CD4-positive, alpha-beta memory T cell (primary cell): ENCODE data around the gene DTX1. TPM values are rescaled to one million over a fixed set of nuclear protein-coding genes. Genes with fewer than 3 reads are reported as not detected.

Experiments used
- CTCF ChIA-PET: fragments of 350-600 bp; sonication (Branson Sonifier 250); formaldehyde crosslinking; loops from one replicate; lab custom pipeline; 2021; ENCODE audit warnings: inconsistent platforms; ENCODE audit not compliant: partially characterized antibody; lab: Charles Lee
- POLR2A ChIA-PET: fragments of 350-600 bp; sonication (Branson Sonifier 250); formaldehyde crosslinking; loops from one replicate; lab custom pipeline; 2021; ENCODE audit not compliant: partially characterized antibody; lab: Charles Lee
- DNase-seq, 5 donors: peaks; one replicate each; pipeline versions ENCODE4 v3.0.0 to v3.0.0-alpha.2; 2020 to 2022; ENCODE audit warnings: mixed read lengths in 1 of 5
- H3K27ac ChIP-seq: one replicate; pipeline ENCODE4 v1.7.0; 2013; ENCODE audit warnings: low read depth, low read length
- H3K27me3 ChIP-seq: 2 replicates; pipeline ENCODE4 v1.7.0; 2013; ENCODE audit warnings: mild to moderate bottlenecking, low read length, moderate library complexity; ENCODE audit not compliant: insufficient read depth
- H3K36me3 ChIP-seq: 2 replicates; pipeline ENCODE4 v1.7.0; 2013; ENCODE audit warnings: mild to moderate bottlenecking, low read length, moderate library complexity; ENCODE audit not compliant: insufficient read depth
- H3K4me1 ChIP-seq: 2 replicates; pipeline ENCODE4 v1.7.0; 2013; ENCODE audit warnings: mild to moderate bottlenecking, low read length, moderate library complexity; ENCODE audit not compliant: insufficient read depth
- H3K4me3 ChIP-seq, 2 donors: one replicate each; pipeline ENCODE4 v1.7.0; 2013; ENCODE audit warnings: low read length in 2 of 2, mild to moderate bottlenecking in 1 of 2
- H3K9me3 ChIP-seq, 2 donors: one replicate each; pipeline ENCODE4 v1.7.0; 2013; ENCODE audit warnings: low read length in 2 of 2, control low read depth in 1 of 2; ENCODE audit not compliant: control insufficient read depth in 1 of 2
- H3K27ac Mint-ChIP-seq, 7 donors: one replicate each; pipeline ENCODE4 v1.8.0; 2020 to 2021; ENCODE audit warnings: mixed read lengths in 7 of 7, mild to moderate bottlenecking in 6 of 7, inconsistent platforms in 3 of 7, moderate library complexity in 3 of 7
- H3K27me3 Mint-ChIP-seq, 2 donors: one replicate each; pipeline ENCODE4 v1.8.0; 2020 to 2021; ENCODE audit warnings: mixed read lengths in 2 of 2
- H3K36me3 Mint-ChIP-seq, 2 donors: one replicate each; pipeline ENCODE4 v1.8.0; 2020 to 2021; ENCODE audit warnings: mixed read lengths in 2 of 2, inconsistent platforms in 1 of 2, mild to moderate bottlenecking in 1 of 2
- H3K4me1 Mint-ChIP-seq, 4 donors: one replicate each; pipeline ENCODE4 v1.8.0; 2020 to 2021; ENCODE audit warnings: mixed read lengths in 4 of 4, mild to moderate bottlenecking in 1 of 4
- H3K4me3 Mint-ChIP-seq, 8 donors: one replicate each; pipeline ENCODE4 v1.8.0; 2020 to 2021; ENCODE audit warnings: mixed read lengths in 8 of 8, mild to moderate bottlenecking in 7 of 8, moderate library complexity in 6 of 8, inconsistent platforms in 3 of 8
- H3K9me3 Mint-ChIP-seq, 8 donors: one replicate each; pipeline ENCODE4 v1.8.0; 2020 to 2021; ENCODE audit warnings: mixed read lengths in 8 of 8, mild to moderate bottlenecking in 5 of 8, inconsistent platforms in 3 of 8, moderate library complexity in 1 of 8
- intact Hi-C: fragments of 100-400 bp; cut with micrococcal nuclease; formaldehyde crosslinking; loops from one replicate; pipeline ENCODE4 v1.15.1; 2023
- polyA plus RNA-seq, 2 donors: library from polyadenylated mRNA; unstranded; fragments of 300-500 nt; fragmentation: Illumina TruSeq; gene quantifications; one replicate each; pipeline ENCODE4 v1.2.3, GENCODE V29; 2021
- total RNA-seq, 2 experiments: library from RNA; stranded (reverse); gene quantifications; one replicate each; pipeline ENCODE4 v1.2.3, GENCODE V29; 2021

The DTX1 gene
- total and polyA plus RNA-seq, 4 experiments from 2014 or later = 0.30 to 7.5 (median 5.5) TPM

- peaks cover 0 to 1% of the 10 kb centered on the region in 2 donors for H3K27me3 Mint-ChIP-seq
- no peak overlapping the region for H3K27ac ChIP-seq
- no peak overlapping the region for H3K27ac Mint-ChIP-seq
- intact Hi-C loops = loop anchor here (2.0 to 10.0 kb wide), 3 partner anchors 53 to 105 kb away; no protein-coding TSS in a partner anchor
- H3K4me1 ChIP-seq = peaks cover 17% of the 10 kb centered on the region
- no peaks in the 10 kb centered on the region for H3K9me3 Mint-ChIP-seq
- CTCF ChIA-PET = interaction anchor here (2.1 to 10.1 kb wide), 5 partner anchors 10 to 199 kb away, joined by 8 to 139 read pairs (median 15); partner anchors contain the start of gene DTX1
- H3K36me3 ChIP-seq = no peaks in the 10 kb centered on the region
- no peak overlapping the region for H3K4me3 ChIP-seq
- H3K4me3 Mint-ChIP-seq = no peak overlapping the region
- peaks cover 0 to 8% of the 10 kb centered on the region in 2 donors for H3K36me3 Mint-ChIP-seq
- no peak for DNase-seq
- H3K27me3 ChIP-seq = no peaks in the 10 kb centered on the region
- peaks cover 18 to 41% (median 23%) of the 10 kb centered on the region in 4 donors for H3K4me1 Mint-ChIP-seq
- POLR2A ChIA-PET = no interaction called here
- no peaks in the 10 kb centered on the region for H3K9me3 ChIP-seq
These were observed 43.2 kb downstream of the DTX1 start for GRCh38 chr12:113099764-113100163.

GRCh38 chr12:113101751-113102150, 45.2 kb downstream of the DTX1 start:
- DNase-seq = no peak
- Histone ChIP-seq H3K36me3 (no peaks in the 10 kb centered on the region), H3K4me1 (peaks cover 17% of the 10 kb centered on the region), H3K9me3 (no peaks in the 10 kb centered on the region), H3K27me3 (no peaks in the 10 kb centered on the region), H3K4me3 (no peak overlapping the region), H3K27ac (no peak overlapping the region)
- Mint-ChIP-seq H3K27ac (peak overlapping the region in 1 of 7 donors; percentile 55), H3K4me3 (no peak overlapping the region), H3K27me3 (peaks cover 0 to 1% of the 10 kb centered on the region in 2 donors), H3K4me1 (peaks cover 15 to 34% (median 20%) of the 10 kb centered on the region in 4 donors), H3K36me3 (peaks cover 0 to 3% of the 10 kb centered on the region in 2 donors), H3K9me3 (no peaks in the 10 kb centered on the region)
- ChIA-PET CTCF (interaction anchor here (2.5 to 10.1 kb wide), 2 partner anchors 54 to 73 kb away, joined by 13 to 139 read pairs; no protein-coding TSS in a partner anchor), POLR2A (interaction anchor here (0.6 kb wide), 1 partner anchor 156 kb away, joined by 3 read pairs; no protein-coding TSS in a partner anchor)
- intact Hi-C loops = loop anchor here (5.0 kb wide), 1 partner anchor 51 kb away; no protein-coding TSS in a partner anchor

GRCh38 chr12:113102811-113103210, 46.3 kb downstream of the DTX1 start:
- no peak for DNase-seq
- ChIA-PET CTCF (interaction anchor here (1.0 to 10.1 kb wide), 3 partner anchors 51 to 72 kb away, joined by 4 to 139 read pairs (median 5); no protein-coding TSS in a partner anchor), POLR2A (interaction anchor here (0.7 kb wide), 1 partner anchor 15 kb away, joined by 3 read pairs; no protein-coding TSS in a partner anchor)
- peak overlapping the region in 3 of 7 donors; percentile 41 to 82 (median 75) for H3K27ac Mint-ChIP-seq
- H3K36me3 Mint-ChIP-seq = no peaks in the 10 kb centered on the region
- Histone ChIP-seq H3K27ac (no peak overlapping the region), H3K9me3 (no peaks in the 10 kb centered on the region), H3K27me3 (no peaks in the 10 kb centered on the region), H3K4me3 (no peak overlapping the region), H3K36me3 (no peaks in the 10 kb centered on the region), H3K4me1 (peaks cover 16% of the 10 kb centered on the region)
- H3K4me1 Mint-ChIP-seq = peaks cover 13 to 29% (median 22%) of the 10 kb centered on the region in 4 donors
- no peaks in the 10 kb centered on the region for H3K9me3 Mint-ChIP-seq
- peak overlapping the region in 1 of 8 donors; percentile 22 for H3K4me3 Mint-ChIP-seq
- intact Hi-C loops = loop anchor here (1.0 to 5.0 kb wide), 2 partner anchors 49 to 55 kb away; no protein-coding TSS in a partner anchor
- H3K27me3 Mint-ChIP-seq = peaks cover 0 to 1% of the 10 kb centered on the region in 2 donors

- H3K27me3 Mint-ChIP-seq = peaks cover 0 to 1% of the 10 kb centered on the region in 2 donors
- H3K9me3 Mint-ChIP-seq = no peaks in the 10 kb centered on the region
- no peaks in the 10 kb centered on the region for H3K9me3 ChIP-seq
- intact Hi-C loops = loop anchor here (1.0 to 5.0 kb wide), 2 partner anchors 48 to 56 kb away; no protein-coding TSS in a partner anchor
- H3K27ac ChIP-seq = peak overlapping the region; percentile 1
- H3K27me3 ChIP-seq = no peaks in the 10 kb centered on the region
- CTCF ChIA-PET = interaction anchor here (0.6 to 10.1 kb wide), 6 partner anchors 8 to 89 kb away, joined by 3 to 139 read pairs (median 4); no protein-coding TSS in a partner anchor
- H3K4me3 ChIP-seq = peak overlapping the region in 1 of 2 donors; percentile 64
- peak overlapping the region; percentile 66 to 94 (median 87) for H3K27ac Mint-ChIP-seq
- POLR2A ChIA-PET = interaction anchor here (0.7 to 2.0 kb wide), 5 partner anchors 17 to 126 kb away, joined by 3 to 11 read pairs (median 3); partner anchors contain the start of genes DDX54 and RITA1
- H3K36me3 ChIP-seq = no peaks in the 10 kb centered on the region
- H3K4me3 Mint-ChIP-seq = peak overlapping the region; percentile 80 to 89 (median 86)
- DNase-seq = peak; percentile 67 to 78 (median 74)
- no peaks in the 10 kb centered on the region for H3K36me3 Mint-ChIP-seq
- H3K4me1 ChIP-seq = peaks cover 6% of the 10 kb centered on the region
- peaks cover 9 to 24% (median 14%) of the 10 kb centered on the region in 4 donors for H3K4me1 Mint-ChIP-seq
These were observed 47.4 kb downstream of the DTX1 start for GRCh38 chr12:113103756-113104450.

GRCh38 chr12:113104953-113105510, 48.5 kb downstream of the DTX1 start:
- Mint-ChIP-seq H3K9me3 (no peaks in the 10 kb centered on the region), H3K4me1 (peaks cover 9 to 27% (median 15%) of the 10 kb centered on the region in 4 donors), H3K36me3 (no peaks in the 10 kb centered on the region), H3K4me3 (peak overlapping the region in 6 of 8 donors; percentile 15 to 62 (median 49)), H3K27ac (peak overlapping the region in 3 of 7 donors; percentile 18 to 74 (median 46)), H3K27me3 (peaks cover 0 to 1% of the 10 kb centered on the region in 2 donors)
- H3K4me1 ChIP-seq = peaks cover 6% of the 10 kb centered on the region
- intact Hi-C loops = loop anchor here (5.0 kb wide), 1 partner anchor 47 kb away; no protein-coding TSS in a partner anchor
- no peaks in the 10 kb centered on the region for H3K36me3 ChIP-seq
- CTCF ChIA-PET = interaction anchor here (10.1 kb wide), 1 partner anchor 58 kb away, joined by 139 read pairs; no protein-coding TSS in a partner anchor
- no peak for DNase-seq
- H3K9me3 ChIP-seq = no peaks in the 10 kb centered on the region
- no peak overlapping the region for H3K27ac ChIP-seq
- POLR2A ChIA-PET = interaction anchor here (1.4 to 2.0 kb wide), 2 partner anchors 48 to 80 kb away, joined by 5 to 11 read pairs; partner anchors contain the start of genes DDX54 and RITA1
- no peak overlapping the region for H3K4me3 ChIP-seq
- H3K27me3 ChIP-seq = no peaks in the 10 kb centered on the region

- no peaks in the 10 kb centered on the region for H3K27me3 ChIP-seq
- Mint-ChIP-seq H3K27me3 (peaks cover 0 to 1% of the 10 kb centered on the region in 2 donors), H3K4me1 (peaks cover 12 to 32% (median 19%) of the 10 kb centered on the region in 4 donors), H3K27ac (no peak overlapping the region), H3K36me3 (no peaks in the 10 kb centered on the region), H3K9me3 (no peaks in the 10 kb centered on the region), H3K4me3 (peak overlapping the region in 2 of 8 donors; percentile 10 to 17)
- H3K9me3 ChIP-seq = no peaks in the 10 kb centered on the region
- DNase-seq = no peak
- ChIA-PET POLR2A (no interaction called here), CTCF (interaction anchor here (10.1 kb wide), 1 partner anchor 58 kb away, joined by 139 read pairs; no protein-coding TSS in a partner anchor)
- no peaks in the 10 kb centered on the region for H3K36me3 ChIP-seq
- H3K27ac ChIP-seq = no peak overlapping the region
- H3K4me3 ChIP-seq = no peak overlapping the region
- intact Hi-C loops = no loop called here
- H3K4me1 ChIP-seq = peaks cover 12% of the 10 kb centered on the region
These were observed 49.2 kb downstream of the DTX1 start for GRCh38 chr12:113105606-113106271.
